GM12801 (cell line): ENCODE measurements around the gene AKR1A1.

Source experiments
- TF ChIP-seq, protein P1 (sequence below): IDR thresholded peaks from one replicate; pipeline ENCODE4 v1.5.1; 2011; ENCODE audit warnings: control low read depth; ENCODE audit not compliant: insufficient read length; ENCODE audit errors: extremely low read depth

AKR1A1 gene

DNA sequence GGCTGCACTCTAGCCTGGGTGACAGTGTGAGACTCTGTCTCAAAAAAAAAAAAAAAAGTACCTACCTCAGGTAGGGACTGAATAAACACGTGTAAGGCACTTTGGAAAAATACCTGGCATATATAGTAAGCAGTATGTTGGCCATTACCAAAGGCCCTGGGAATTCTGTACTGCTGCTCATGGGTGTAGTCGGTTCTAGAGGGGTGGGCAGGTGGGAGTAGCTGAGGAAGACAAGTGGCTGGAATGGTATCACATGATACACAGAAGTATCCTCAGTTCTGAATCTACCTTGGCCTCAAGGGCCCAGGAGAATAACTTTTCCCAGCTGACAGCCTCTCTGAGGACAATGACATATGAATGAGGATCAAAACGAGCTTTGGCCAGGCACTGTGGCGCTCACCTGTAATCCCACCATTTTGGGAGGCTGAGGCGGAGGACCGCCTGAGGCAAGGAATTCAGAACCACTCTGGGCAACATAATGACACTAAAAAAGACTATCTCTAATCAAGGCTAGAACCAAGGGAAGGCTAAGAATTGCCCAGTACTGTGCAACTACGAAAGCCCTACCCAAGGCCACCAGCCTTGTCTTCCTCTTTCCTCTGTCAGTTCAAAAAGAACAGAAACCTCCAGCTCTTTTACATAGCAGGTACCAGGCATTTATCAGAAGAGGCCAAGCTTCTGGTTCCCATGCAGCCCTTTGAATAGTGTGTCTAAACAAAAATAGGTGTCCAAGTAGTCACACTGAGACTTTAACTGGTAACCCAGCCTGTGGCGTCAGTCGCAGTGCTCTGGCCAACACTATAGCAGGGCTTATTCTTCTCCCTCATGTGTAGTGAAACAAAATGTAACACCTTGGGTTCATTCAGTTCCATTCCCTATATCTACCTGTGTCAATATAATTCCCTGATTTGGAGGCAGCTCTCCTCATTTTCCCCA is 40.3 kb upstream of the AKR1A1 start:
- TF ChIP-seq, protein P1, sequence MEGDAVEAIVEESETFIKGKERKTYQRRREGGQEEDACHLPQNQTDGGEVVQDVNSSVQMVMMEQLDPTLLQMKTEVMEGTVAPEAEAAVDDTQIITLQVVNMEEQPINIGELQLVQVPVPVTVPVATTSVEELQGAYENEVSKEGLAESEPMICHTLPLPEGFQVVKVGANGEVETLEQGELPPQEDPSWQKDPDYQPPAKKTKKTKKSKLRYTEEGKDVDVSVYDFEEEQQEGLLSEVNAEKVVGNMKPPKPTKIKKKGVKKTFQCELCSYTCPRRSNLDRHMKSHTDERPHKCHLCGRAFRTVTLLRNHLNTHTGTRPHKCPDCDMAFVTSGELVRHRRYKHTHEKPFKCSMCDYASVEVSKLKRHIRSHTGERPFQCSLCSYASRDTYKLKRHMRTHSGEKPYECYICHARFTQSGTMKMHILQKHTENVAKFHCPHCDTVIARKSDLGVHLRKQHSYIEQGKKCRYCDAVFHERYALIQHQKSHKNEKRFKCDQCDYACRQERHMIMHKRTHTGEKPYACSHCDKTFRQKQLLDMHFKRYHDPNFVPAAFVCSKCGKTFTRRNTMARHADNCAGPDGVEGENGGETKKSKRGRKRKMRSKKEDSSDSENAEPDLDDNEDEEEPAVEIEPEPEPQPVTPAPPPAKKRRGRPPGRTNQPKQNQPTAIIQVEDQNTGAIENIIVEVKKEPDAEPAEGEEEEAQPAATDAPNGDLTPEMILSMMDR, result no peak

DNA sequence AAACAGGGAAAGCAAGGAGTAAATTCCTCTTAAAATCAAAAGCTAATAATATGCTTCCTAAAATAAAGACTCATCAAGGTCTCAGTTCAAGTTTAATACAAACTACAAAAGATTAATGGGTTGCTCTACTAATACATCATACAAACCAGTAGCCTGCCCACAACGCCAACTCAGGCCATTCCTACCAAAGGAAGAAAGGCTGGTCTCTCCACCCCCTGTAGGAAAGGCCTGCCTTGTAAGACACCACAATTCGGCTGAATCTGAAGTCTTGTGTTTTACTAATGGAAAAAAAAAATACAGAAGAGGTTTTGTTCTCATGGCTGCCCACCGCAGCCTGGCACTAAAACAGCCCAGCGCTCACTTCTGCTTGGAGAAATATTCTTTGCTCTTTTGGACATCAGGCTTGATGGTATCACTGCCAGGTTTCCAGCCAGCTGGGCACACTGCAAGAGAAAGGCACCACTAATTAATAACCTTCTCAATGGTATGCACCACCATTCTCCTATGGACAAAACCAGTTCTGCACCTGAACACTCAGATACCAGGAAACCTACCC is 39.6 kb upstream of the AKR1A1 start:
- TF ChIP-seq, protein P1, result no peak

DNA sequence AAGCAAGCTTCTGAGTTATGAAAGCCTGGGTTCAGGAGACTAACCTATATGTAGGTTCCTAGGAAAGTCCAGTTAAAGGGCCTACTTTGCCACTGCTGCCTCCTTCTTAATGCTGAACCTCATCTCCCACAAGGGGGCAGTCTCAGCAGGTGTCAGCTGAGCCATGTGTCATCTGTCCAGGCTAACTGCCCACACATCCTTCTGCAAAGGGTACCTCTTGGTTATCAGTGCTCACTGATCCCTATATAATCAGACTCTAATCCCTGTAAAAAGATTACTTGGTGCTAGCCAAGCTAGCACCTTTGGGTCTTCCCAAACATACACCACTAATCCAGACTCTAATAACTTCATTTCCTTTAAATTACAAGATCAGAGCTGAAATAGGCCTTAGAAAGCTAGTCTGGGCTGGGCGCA is 38.0 kb upstream of the AKR1A1 start:
- TF ChIP-seq, protein P1, result no peak

DNA sequence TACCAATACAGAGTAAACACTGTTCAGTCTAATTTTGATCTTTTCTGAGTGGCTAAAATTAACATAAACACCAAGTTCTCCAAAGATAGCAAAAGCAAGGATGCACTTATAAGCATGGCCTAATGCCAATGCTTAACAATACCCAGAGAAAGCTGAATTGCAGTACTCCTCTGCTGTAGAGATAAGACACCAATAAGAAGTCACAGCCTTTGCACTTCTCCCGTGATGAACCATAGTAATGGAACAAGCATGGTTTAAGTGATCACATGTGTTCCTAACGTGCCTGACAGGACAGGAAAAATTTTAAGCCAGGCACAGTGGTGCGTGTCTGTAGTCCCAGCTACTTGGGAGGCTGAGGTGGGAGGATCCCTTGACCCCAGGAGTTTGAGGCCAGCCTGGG is 34.6 kb upstream of the AKR1A1 start:
- TF ChIP-seq, protein P1, result no peak

DNA sequence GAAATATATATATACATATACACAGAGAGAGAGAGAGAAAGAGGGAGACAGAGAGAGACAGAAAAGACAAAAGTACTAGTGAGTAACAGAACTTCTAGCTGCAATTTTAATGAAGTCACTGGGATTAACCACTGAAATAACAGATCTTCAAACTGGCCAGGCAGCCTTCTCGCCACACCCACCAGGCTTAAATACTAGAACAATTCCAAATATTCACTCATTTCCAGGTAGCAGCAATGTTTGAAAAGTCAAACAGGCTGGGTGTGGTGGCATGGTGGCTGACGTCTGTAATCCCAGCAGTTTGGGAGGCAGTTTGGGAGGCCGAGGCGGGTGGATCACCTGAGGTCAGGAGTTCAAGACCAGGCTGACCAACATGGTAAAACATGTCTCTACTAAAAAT is 34.2 kb upstream of the AKR1A1 start:
- TF ChIP-seq, protein P1, result no peak

DNA sequence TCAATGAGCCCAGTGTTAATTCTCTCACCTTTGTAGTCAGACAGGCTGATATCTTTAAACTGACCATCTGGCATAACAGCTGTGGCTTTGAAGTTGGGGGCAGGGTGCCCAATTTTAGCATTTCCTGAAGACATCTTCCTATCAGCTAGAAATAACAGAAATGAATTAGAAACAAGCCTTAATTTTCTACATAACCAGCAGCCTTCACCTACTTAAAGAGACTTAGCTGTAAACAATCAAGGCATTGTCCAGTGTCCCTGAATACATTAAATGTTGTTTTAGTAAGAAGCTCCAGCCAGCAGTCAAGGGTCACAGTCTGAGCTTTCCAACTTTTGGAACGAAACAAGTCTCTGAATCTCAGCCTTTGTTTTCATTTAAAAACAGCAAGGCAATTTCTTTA is 31.7 kb upstream of the AKR1A1 start:
- TF ChIP-seq, protein P1, result no peak

DNA sequence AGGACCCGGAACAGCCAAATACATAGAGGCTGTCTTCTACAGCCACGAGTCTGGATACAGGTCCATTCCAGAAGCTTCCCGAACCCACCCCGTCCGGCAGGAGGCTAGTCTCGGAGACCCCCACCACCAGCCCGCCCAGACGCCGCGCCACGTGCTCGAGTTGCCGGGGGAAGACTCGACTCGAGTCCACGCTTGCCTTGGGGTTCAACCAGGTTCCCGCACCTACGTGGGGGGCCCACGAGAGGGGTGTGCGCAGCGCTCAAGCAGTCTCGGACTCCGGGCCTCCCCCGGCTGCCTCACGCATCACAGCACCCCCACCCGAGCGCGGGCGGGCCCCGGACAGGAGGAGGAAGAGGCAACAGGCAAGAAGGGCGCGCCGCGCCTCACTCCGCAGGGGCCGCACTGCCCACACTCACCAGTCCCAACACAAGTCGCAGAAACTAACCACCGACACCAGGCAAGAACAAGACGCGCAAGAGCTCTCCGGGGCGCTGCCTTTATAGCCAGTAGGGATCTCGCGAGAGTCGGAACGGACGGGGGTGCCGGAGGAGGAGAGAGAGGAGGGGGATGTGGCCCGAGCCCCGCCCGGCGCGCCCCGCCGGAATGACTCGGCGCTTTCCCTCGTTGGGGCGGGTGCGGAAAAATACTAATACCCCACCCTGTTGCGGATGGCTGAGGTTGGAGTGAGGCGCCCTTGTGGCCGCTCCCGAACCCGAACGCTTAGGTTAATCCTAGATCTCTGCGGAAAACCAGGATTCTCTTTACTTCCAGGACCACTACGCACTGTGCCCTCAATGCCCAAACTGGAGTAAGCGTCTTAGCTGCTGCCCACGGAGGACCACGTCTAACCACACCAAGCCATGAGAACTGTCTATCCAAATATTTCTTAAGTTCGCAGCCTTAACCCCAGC is 29.0 kb upstream of the AKR1A1 start, which contains the start of gene PRDX1:
TSS of gene PRDX1 (minus strand) at position 472 of the 911 bp plus-strand sequence. CDS start 2,841 bp downstream, outside the sequence.
- TF ChIP-seq, protein P1, result no peak
